ENCODE results near the gene TXNRD3.

TXNRD3 gene

GRCh38 chr3:126672340-126672739 lies 17.4 kb upstream of the TXNRD3 start:
- Histone ChIP-seq H3K36me3 (ENCODE audit: control insufficient read depth in 4 of 4, insufficient read depth in 4 of 4, low read length in 3 of 4) (no peaks in the 10 kb centered on the region), H3K27ac (ENCODE audit: insufficient read depth in 1 of 2, low read depth in 1 of 2, low read length in 2 of 2, poor library complexity in 1 of 2, severe bottlenecking in 2 of 2) (no peak overlapping the region), H3K4me1 (ENCODE audit: control extremely low read depth in 1 of 4, control insufficient read depth in 4 of 4, insufficient read depth in 4 of 4, low read length in 3 of 4) (peaks cover 0 to 2% (median 0%) of the 10 kb centered on the region in 4 experiments), H3K27me3 (replicated peaks in 2 of 5; ENCODE audit: control insufficient read depth in 4 of 5, insufficient read depth in 5 of 5, low read length in 4 of 5) (no peaks in the 10 kb centered on the region), H3K9me3 (ENCODE audit: control extremely low read depth in 1 of 5, control insufficient read depth in 4 of 5, insufficient read depth in 2 of 5, low read depth in 1 of 5, low read length in 4 of 5) (peaks cover 0 to 11% (median 8%) of the 10 kb centered on the region in 5 experiments), H3K4me3 (ENCODE audit: control insufficient read depth in 1 of 7, extremely low read depth in 1 of 7, insufficient read depth in 4 of 7, low read depth in 2 of 7, low read length in 6 of 7) (no peak overlapping the region)
- no peak for DNase-seq
- ChIA-PET POLR2A (no interaction called here), CTCF (no interaction called here)
- WGBS (ENCODE audit: insufficient coverage), result 89% methylated on average over 6 of the region's 7 CpGs

DNA sequence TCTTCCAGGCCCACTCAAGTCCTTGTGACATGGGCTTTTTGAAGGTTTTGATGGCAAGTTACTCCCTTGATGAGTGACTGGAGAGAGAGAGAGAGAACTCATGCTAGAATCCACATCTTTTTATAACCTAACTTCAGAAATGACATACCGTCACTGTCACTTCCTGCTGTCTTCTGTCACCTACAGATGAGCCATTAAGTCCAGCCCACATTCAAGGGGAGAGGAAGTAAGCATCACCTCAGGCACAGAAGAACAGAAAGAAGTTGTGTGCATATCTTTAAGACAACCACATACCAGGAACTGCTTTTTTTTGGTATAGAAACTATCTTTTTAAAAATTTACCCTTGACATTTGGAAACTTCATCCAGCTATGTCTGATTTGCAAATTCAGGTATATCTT lies 16.6 kb upstream of the TXNRD3 start:
- Histone ChIP-seq H3K4me3 (ENCODE audit: control insufficient read depth in 1 of 7, extremely low read depth in 1 of 7, insufficient read depth in 4 of 7, low read depth in 2 of 7, low read length in 6 of 7) (no peak overlapping the region), H3K4me1 (ENCODE audit: control extremely low read depth in 1 of 4, control insufficient read depth in 4 of 4, insufficient read depth in 4 of 4, low read length in 3 of 4) (no peaks in the 10 kb centered on the region), H3K27me3 (replicated peaks in 2 of 5; ENCODE audit: control insufficient read depth in 4 of 5, insufficient read depth in 5 of 5, low read length in 4 of 5) (no peaks in the 10 kb centered on the region), H3K36me3 (ENCODE audit: control insufficient read depth in 4 of 4, insufficient read depth in 4 of 4, low read length in 3 of 4) (no peaks in the 10 kb centered on the region), H3K9me3 (ENCODE audit: control extremely low read depth in 1 of 5, control insufficient read depth in 4 of 5, insufficient read depth in 2 of 5, low read depth in 1 of 5, low read length in 4 of 5) (peaks cover 0 to 11% (median 8%) of the 10 kb centered on the region in 5 experiments), H3K27ac (ENCODE audit: insufficient read depth in 1 of 2, low read depth in 1 of 2, low read length in 2 of 2, poor library complexity in 1 of 2, severe bottlenecking in 2 of 2) (no peak overlapping the region)
- no CpG with 5 or more reads among the region's 1 CpG for WGBS (ENCODE audit: insufficient coverage)
- ChIA-PET CTCF (interaction anchor here (0.9 kb wide), 1 partner anchor 8 kb away, joined by 3 read pairs; no protein-coding TSS in a partner anchor), POLR2A (no interaction called here)
- peak in 2 of 3 donors; percentile 10 to 37 for DNase-seq

- CTCF ChIA-PET, result interaction anchor here (1.0 to 1.5 kb wide), 4 partner anchors 9 to 146 kb away, joined by 3 to 4 read pairs (median 4); no protein-coding TSS in a partner anchor
- H3K36me3 ChIP-seq (ENCODE audit: control insufficient read depth in 4 of 4, insufficient read depth in 4 of 4, low read length in 3 of 4), result no peaks in the 10 kb centered on the region
- H3K27me3 ChIP-seq (replicated peaks in 2 of 5; ENCODE audit: control insufficient read depth in 4 of 5, insufficient read depth in 5 of 5, low read length in 4 of 5), result no peaks in the 10 kb centered on the region
- H3K9me3 ChIP-seq (ENCODE audit: control extremely low read depth in 1 of 5, control insufficient read depth in 4 of 5, insufficient read depth in 2 of 5, low read depth in 1 of 5, low read length in 4 of 5), result peaks cover 0 to 8% (median 6%) of the 10 kb centered on the region in 5 experiments
- no peak overlapping the region for H3K4me3 ChIP-seq (ENCODE audit: control insufficient read depth in 1 of 7, extremely low read depth in 1 of 7, insufficient read depth in 4 of 7, low read depth in 2 of 7, low read length in 6 of 7)
- H3K27ac ChIP-seq (ENCODE audit: insufficient read depth in 1 of 2, low read depth in 1 of 2, low read length in 2 of 2, poor library complexity in 1 of 2, severe bottlenecking in 2 of 2), result no peak overlapping the region
- POLR2A ChIA-PET, result no interaction called here
- WGBS (ENCODE audit: insufficient coverage), result 97% methylated on average over 8 of the region's 13 CpGs
- no peak for DNase-seq
- H3K4me1 ChIP-seq (ENCODE audit: control extremely low read depth in 1 of 4, control insufficient read depth in 4 of 4, insufficient read depth in 4 of 4, low read length in 3 of 4), result peaks cover 0 to 3% (median under 1%) of the 10 kb centered on the region in 4 experiments
Observed at GRCh38 chr3:126668450-126669401, 13.8 kb upstream of the TXNRD3 start.

GRCh38 chr3:126667631-126668449 lies 12.9 kb upstream of the TXNRD3 start:
- CTCF ChIA-PET, result interaction anchor here (1.0 to 2.5 kb wide), 2 partner anchors 11 to 145 kb away, joined by 3 to 8 read pairs; no protein-coding TSS in a partner anchor
- H3K27me3 ChIP-seq (replicated peaks in 2 of 5; ENCODE audit: control insufficient read depth in 4 of 5, insufficient read depth in 5 of 5, low read length in 4 of 5), result peaks cover 0 to 2% (median 0%) of the 10 kb centered on the region in 5 experiments
- H3K36me3 ChIP-seq (ENCODE audit: control insufficient read depth in 4 of 4, insufficient read depth in 4 of 4, low read length in 3 of 4), result no peaks in the 10 kb centered on the region
- H3K4me1 ChIP-seq (ENCODE audit: control extremely low read depth in 1 of 4, control insufficient read depth in 4 of 4, insufficient read depth in 4 of 4, low read length in 3 of 4), result peaks cover 0 to 3% (median under 1%) of the 10 kb centered on the region in 4 experiments
- 96% methylated on average over 14 of the region's 15 CpGs for WGBS (ENCODE audit: insufficient coverage)
- H3K9me3 ChIP-seq (ENCODE audit: control extremely low read depth in 1 of 5, control insufficient read depth in 4 of 5, insufficient read depth in 2 of 5, low read depth in 1 of 5, low read length in 4 of 5), result peaks cover 0 to 3% (median 0%) of the 10 kb centered on the region in 5 experiments
- H3K27ac ChIP-seq (ENCODE audit: insufficient read depth in 1 of 2, low read depth in 1 of 2, low read length in 2 of 2, poor library complexity in 1 of 2, severe bottlenecking in 2 of 2), result no peak overlapping the region
- DNase-seq, result no peak
- POLR2A ChIA-PET, result no interaction called here
- H3K4me3 ChIP-seq (ENCODE audit: control insufficient read depth in 1 of 7, extremely low read depth in 1 of 7, insufficient read depth in 4 of 7, low read depth in 2 of 7, low read length in 6 of 7), result no peak overlapping the region

DNA sequence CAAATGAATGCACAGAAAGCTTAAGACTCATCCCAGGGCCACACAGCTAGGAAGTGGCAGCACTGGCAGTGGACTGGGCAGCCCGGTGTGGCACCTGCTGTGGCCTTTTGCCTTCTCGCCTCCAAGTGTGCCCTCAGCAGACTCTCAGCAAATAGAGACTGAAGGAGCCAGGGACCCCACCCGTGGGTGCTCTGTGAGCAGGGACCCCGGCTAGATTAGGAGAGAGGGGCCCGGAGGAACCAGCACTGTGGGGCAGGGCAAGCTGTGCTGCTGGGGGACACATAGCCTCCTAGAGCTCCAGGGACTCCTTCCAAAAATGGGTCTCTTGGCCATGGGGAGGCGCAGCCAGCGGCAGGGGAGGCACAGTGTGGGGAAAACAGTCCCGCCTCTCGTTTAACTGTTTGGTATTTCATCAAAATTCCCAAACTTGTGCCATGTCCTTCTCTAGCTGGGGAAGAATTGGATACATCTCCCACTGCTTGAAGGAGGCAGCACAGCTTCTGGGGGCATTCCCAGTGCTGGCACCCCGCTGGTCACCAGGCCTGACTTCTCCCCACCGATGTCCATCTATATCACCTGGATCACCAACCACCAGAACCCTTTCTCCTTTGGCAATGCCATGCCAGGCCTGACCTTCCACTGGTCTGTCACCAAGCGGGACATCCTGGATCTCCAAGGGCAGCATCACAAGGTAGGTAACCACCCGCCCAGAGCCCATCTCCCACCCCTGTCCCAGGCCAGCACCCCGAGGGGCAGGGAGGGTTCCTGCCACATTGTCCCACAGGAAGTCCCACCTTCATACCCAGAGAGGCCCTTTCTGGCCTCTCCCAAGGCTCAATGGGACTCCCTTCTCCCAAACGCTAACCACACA lies 12.0 kb upstream of the TXNRD3 start:
- no peak overlapping the region for H3K27ac ChIP-seq (ENCODE audit: insufficient read depth in 1 of 2, low read depth in 1 of 2, low read length in 2 of 2, poor library complexity in 1 of 2, severe bottlenecking in 2 of 2)
- H3K36me3 ChIP-seq (ENCODE audit: control insufficient read depth in 4 of 4, insufficient read depth in 4 of 4, low read length in 3 of 4), result no peaks in the 10 kb centered on the region
- H3K4me3 ChIP-seq (ENCODE audit: control insufficient read depth in 1 of 7, extremely low read depth in 1 of 7, insufficient read depth in 4 of 7, low read depth in 2 of 7, low read length in 6 of 7), result no peak overlapping the region
- no peaks in the 10 kb centered on the region for H3K9me3 ChIP-seq (ENCODE audit: control extremely low read depth in 1 of 5, control insufficient read depth in 4 of 5, insufficient read depth in 2 of 5, low read depth in 1 of 5, low read length in 4 of 5)
- 95% methylated on average over 13 of the region's 15 CpGs for WGBS (ENCODE audit: insufficient coverage)
- ChIA-PET POLR2A (no interaction called here), CTCF (interaction anchor here (1.0 to 2.5 kb wide), 3 partner anchors 12 to 144 kb away, joined by 3 to 8 read pairs (median 4); partner anchors contain the start of gene TXNRD3)
- peaks cover 0 to 2% (median 0%) of the 10 kb centered on the region in 5 experiments for H3K27me3 ChIP-seq (replicated peaks in 2 of 5; ENCODE audit: control insufficient read depth in 4 of 5, insufficient read depth in 5 of 5, low read length in 4 of 5)
- no peak for DNase-seq
- H3K4me1 ChIP-seq (ENCODE audit: control extremely low read depth in 1 of 4, control insufficient read depth in 4 of 4, insufficient read depth in 4 of 4, low read length in 3 of 4), result peaks cover 0 to 3% (median under 1%) of the 10 kb centered on the region in 4 experiments

- CTCF ChIA-PET, result interaction anchor here (1.4 to 2.5 kb wide), 2 partner anchors 11 to 13 kb away, joined by 4 to 8 read pairs; partner anchors contain the start of gene TXNRD3
- 78% methylated on average over 13 of the region's 15 CpGs for WGBS (ENCODE audit: insufficient coverage)
- H3K36me3 ChIP-seq (ENCODE audit: control insufficient read depth in 4 of 4, insufficient read depth in 4 of 4, low read length in 3 of 4), result no peaks in the 10 kb centered on the region
- H3K27ac ChIP-seq (ENCODE audit: insufficient read depth in 1 of 2, low read depth in 1 of 2, low read length in 2 of 2, poor library complexity in 1 of 2, severe bottlenecking in 2 of 2), result no peak overlapping the region
- POLR2A ChIA-PET, result no interaction called here
- no peak overlapping the region for H3K4me3 ChIP-seq (ENCODE audit: control insufficient read depth in 1 of 7, extremely low read depth in 1 of 7, insufficient read depth in 4 of 7, low read depth in 2 of 7, low read length in 6 of 7)
- H3K9me3 ChIP-seq (ENCODE audit: control extremely low read depth in 1 of 5, control insufficient read depth in 4 of 5, insufficient read depth in 2 of 5, low read depth in 1 of 5, low read length in 4 of 5), result no peaks in the 10 kb centered on the region
- H3K27me3 ChIP-seq (replicated peaks in 2 of 5; ENCODE audit: control insufficient read depth in 4 of 5, insufficient read depth in 5 of 5, low read length in 4 of 5), result peaks cover 0 to 2% (median 0%) of the 10 kb centered on the region in 5 experiments
- H3K4me1 ChIP-seq (ENCODE audit: control extremely low read depth in 1 of 4, control insufficient read depth in 4 of 4, insufficient read depth in 4 of 4, low read length in 3 of 4), result peaks cover 0 to 3% (median under 1%) of the 10 kb centered on the region in 4 experiments
- no peak for DNase-seq
Observed at GRCh38 chr3:126665959-126666657, 11.2 kb upstream of the TXNRD3 start.

All from common myeloid progenitor, CD34-positive (primary cell).